DND-41 (cell line): ENCODE measurements around the gene PDZRN3.

Source experiments
- EZH2 ChIP-seq: IDR thresholded peaks from 3 replicates; pipeline ENCODE4 v1.6.1; 2012; ENCODE audit warnings: borderline replicate concordance, low read depth, mild to moderate bottlenecking, moderate library complexity, low read length, inconsistent platforms; ENCODE audit not compliant: severe bottlenecking
- TF ChIP-seq, protein P1 (sequence below): IDR thresholded peaks from 2 replicates; pipeline ENCODE4 v1.5.1; 2012; ENCODE audit warnings: borderline replicate concordance, low read length, moderate library complexity, mild to moderate bottlenecking; ENCODE audit not compliant: poor library complexity, severe bottlenecking; ENCODE audit errors: extremely low read depth

DNA sequence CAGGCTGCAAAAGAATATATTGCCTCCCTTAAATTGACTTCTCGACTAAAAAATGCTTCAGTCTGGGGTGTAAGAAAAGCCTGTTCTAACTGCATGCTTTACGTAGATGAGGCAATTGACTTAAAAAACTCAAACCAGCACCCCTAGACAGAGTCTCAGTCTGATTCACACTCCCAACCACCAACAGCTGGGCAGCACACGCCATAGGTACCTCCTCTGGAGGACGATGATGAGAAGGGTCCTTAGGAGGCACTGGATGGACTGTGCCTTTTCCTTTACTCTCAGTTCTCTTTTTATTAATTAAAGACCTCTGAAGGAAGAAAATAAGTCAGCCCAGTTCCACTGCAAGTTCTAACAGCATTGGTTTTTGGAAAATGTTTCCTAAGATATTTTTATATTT, 175.0 kb downstream of the PDZRN3 start:
- TF ChIP-seq, protein P1, sequence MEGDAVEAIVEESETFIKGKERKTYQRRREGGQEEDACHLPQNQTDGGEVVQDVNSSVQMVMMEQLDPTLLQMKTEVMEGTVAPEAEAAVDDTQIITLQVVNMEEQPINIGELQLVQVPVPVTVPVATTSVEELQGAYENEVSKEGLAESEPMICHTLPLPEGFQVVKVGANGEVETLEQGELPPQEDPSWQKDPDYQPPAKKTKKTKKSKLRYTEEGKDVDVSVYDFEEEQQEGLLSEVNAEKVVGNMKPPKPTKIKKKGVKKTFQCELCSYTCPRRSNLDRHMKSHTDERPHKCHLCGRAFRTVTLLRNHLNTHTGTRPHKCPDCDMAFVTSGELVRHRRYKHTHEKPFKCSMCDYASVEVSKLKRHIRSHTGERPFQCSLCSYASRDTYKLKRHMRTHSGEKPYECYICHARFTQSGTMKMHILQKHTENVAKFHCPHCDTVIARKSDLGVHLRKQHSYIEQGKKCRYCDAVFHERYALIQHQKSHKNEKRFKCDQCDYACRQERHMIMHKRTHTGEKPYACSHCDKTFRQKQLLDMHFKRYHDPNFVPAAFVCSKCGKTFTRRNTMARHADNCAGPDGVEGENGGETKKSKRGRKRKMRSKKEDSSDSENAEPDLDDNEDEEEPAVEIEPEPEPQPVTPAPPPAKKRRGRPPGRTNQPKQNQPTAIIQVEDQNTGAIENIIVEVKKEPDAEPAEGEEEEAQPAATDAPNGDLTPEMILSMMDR, result no peak
- no peak for TF ChIP-seq EZH2
